Choroid plexus epithelial cell (primary cell): ENCODE measurements around the gene ADORA2A.
A peak's percentile ranks its signal among the peaks of the same experiment; 100 is the strongest.

ENCODE experiments used
- DNase-seq: peaks from one replicate; pipeline ENCODE4 v3.0.0-alpha.2; 2010; ENCODE audit warnings: low read depth
- H3K4me3 ChIP-seq: 2 replicates; pipeline ENCODE4 v1.5.1; 2011; ENCODE audit warnings: low read depth, mild to moderate bottlenecking, control low read depth, low read length, moderate library complexity
- CTCF ChIP-seq: conservative IDR thresholded peaks from 2 replicates; pipeline ENCODE4 v1.5.1; 2011; ENCODE audit warnings: low read depth, mild to moderate bottlenecking, control low read depth, inconsistent platforms, low read length, moderate library complexity

Gene ADORA2A

DNA sequence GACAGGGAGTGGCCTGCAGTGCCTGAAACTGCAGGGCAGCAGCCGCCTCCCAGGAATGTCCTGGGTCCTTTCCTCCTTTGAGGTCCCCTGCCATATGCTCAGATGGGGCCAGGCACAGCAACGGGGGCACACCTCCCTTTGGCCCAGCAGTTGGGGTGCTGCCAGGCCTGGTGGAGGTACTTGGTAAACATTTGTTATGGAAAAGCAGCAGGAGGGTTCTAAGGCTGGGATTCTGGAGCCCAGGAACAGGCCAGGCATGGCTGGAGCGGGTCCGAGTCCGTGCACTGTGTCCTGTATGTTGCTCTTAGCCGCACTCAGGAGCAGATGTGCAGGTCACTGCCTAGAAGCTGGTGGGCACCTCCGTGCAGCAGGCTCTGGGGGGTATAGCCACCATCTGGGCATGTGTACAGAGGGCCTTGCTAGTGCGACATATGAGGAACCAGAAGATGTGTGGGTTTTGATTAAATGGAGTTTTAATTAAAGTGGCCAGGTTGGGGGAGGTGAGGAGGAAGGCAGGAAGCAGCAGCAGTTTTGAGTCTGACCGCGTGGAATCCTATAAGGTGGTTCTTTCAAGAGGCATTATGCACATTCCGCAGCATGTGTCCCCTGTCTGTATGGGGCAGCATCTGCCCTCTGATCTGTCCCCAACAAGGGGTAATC is 1.5 kb downstream of the ADORA2A start:
- TF ChIP-seq CTCF: no peak
- no peak overlapping the region for H3K4me3 ChIP-seq

GRCh38 chr22:24429411-24430365 is 2.3 kb downstream of the ADORA2A start:
- DNase-seq: peak; percentile 36
- no peak overlapping the region for H3K4me3 ChIP-seq
- no peak for TF ChIP-seq CTCF

More for the DNA sequence above, 1.5 kb downstream of the ADORA2A start:
- no peak for DNase-seq

- no peak overlapping the region for H3K4me3 ChIP-seq
- no peak for TF ChIP-seq CTCF
- no peak for DNase-seq
Observed at GRCh38 chr22:24430431-24431308, 3.3 kb downstream of the ADORA2A start.

- no peak overlapping the region for H3K4me3 ChIP-seq
- no peak for TF ChIP-seq CTCF
- DNase-seq: no peak
Observed at GRCh38 chr22:24431309-24432034, 4.1 kb downstream of the ADORA2A start.

DNA sequence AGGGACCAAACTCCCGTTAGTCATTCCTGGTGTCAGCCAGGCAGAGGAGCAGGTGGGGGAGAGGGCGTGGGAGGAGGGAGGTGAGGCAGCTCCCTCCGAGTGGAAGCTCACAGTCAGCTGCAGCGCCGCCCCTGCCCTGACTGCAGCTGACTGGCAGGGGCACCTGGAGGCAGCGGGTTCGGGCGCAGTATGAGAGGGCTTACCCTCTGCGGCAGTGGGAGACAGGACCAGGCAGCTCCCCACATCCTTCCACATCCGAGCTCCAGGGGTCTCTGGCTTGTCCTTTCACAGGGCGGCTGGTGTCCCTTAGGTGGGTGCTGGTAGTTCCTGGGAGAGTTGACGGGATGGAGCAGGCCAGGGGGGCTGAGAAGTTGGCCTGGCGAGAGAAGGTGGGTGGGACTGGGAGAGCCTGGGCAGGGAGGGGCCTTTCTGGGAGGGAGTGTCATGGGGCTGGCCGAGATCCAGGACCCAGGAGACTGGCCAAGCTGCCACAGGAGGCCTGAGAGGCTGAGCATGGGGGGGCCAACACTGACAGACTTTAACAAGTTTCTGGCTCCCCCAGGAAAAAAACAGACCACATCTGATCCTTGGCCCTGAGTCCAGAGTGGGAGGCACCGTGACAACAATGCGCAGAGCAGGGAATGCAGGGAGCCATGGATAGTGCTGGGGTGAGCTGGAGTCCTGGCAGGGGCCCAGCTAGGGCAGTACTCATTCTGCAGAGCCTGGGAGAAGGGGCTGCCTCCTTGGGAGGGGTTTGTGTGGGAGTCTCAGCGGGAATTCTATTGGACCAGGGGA is 4.9 kb downstream of the ADORA2A start:
- peak; percentile 65 for DNase-seq
- H3K4me3 ChIP-seq: no peak overlapping the region
- no peak for TF ChIP-seq CTCF
